Epithelial cell of esophagus (primary cell): ENCODE measurements around the gene ORC2.

Source experiments
- DNase-seq: peaks from one replicate; pipeline ENCODE4 v3.0.0; 2010; ENCODE audit warnings: low read depth
- H3K4me3 ChIP-seq: 2 replicates; pipeline ENCODE4 v1.5.1; 2011; ENCODE audit warnings: mild to moderate bottlenecking, low read length, control low read depth
- CTCF ChIP-seq: IDR thresholded peaks from 2 replicates; pipeline ENCODE4 v1.5.1; 2011; ENCODE audit warnings: low read depth, mild to moderate bottlenecking, low read length, control low read depth, inconsistent platforms; ENCODE audit not compliant: insufficient read depth; ENCODE audit errors: missing control alignments

The ORC2 gene

GRCh38 chr2:200877443-200877842 lies 86.0 kb downstream of the ORC2 start:
- no peak for TF ChIP-seq CTCF

GRCh38 chr2:200873560-200873959 lies 89.9 kb downstream of the ORC2 start:
- TF ChIP-seq CTCF, result no peak
- no peak for DNase-seq
- no peak overlapping the region for H3K4me3 ChIP-seq

More at GRCh38 chr2:200877443-200877842, 86.0 kb downstream of the ORC2 start:
- no peak for DNase-seq
- no peak overlapping the region for H3K4me3 ChIP-seq

GRCh38 chr2:200871151-200871550 lies 92.3 kb downstream of the ORC2 start:
- no peak overlapping the region for H3K4me3 ChIP-seq
- no peak for TF ChIP-seq CTCF
- DNase-seq, result no peak

GRCh38 chr2:200869014-200869413 lies 94.4 kb downstream of the ORC2 start:
- DNase-seq, result no peak
- no peak overlapping the region for H3K4me3 ChIP-seq
- TF ChIP-seq CTCF, result no peak

- peak; percentile 94 for DNase-seq
- peak within 1 kb of the TSS; percentile 70 for H3K4me3 ChIP-seq
- no peak for TF ChIP-seq CTCF
These were observed 99.1 kb downstream of the ORC2 start, which contains the start of gene CLK1 for GRCh38 chr2:200864176-200865034. TSS of gene CLK1 (minus strand) at chr2:200864658. CDS start at chr2:200861862, 2,796 bp downstream.

- no peak for TF ChIP-seq CTCF
- H3K4me3 ChIP-seq, result peak overlapping the region; percentile 70
- no peak for DNase-seq
These were observed 99.7 kb downstream of the ORC2 start for GRCh38 chr2:200863782-200864175.
